ENCODE measurements around the gene FAT2.

DNA sequence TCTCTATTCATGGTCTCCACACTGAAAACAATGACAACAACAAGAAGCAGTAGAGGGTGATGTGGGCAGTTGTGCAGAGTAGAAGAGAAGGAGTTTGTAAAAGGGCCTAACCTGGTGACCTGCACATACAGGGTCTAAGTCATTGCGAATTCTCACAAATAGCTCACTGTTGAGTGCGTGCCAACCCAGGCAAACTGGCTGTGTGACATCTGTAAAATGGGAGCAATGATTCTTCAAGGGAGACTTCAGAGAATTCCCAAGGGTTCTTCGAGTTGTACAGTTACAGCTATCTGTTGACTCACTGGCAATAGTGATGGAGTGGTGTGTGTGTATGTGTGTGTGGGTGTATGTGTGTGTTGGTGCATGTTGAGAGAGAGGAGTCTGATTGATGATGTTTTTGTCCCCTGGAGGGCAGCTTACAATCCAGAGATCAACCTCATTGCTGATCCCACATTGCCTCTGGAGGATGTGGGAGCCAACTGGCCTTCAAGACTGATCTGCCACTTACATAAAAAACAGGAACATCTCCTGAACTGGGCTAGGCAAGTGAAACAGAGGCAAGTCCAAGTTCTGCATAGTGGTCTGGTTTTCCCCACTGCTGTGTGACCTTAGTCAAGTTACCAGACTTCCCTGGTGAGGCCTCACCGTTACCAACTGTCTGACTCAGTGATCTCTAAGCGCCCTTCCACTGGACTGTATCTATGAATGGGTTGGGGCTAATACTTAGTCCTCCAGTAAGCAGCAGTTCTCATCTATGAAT is 3.2 kb downstream of the FAT2 start:
- TF ChIP-seq, protein P1, sequence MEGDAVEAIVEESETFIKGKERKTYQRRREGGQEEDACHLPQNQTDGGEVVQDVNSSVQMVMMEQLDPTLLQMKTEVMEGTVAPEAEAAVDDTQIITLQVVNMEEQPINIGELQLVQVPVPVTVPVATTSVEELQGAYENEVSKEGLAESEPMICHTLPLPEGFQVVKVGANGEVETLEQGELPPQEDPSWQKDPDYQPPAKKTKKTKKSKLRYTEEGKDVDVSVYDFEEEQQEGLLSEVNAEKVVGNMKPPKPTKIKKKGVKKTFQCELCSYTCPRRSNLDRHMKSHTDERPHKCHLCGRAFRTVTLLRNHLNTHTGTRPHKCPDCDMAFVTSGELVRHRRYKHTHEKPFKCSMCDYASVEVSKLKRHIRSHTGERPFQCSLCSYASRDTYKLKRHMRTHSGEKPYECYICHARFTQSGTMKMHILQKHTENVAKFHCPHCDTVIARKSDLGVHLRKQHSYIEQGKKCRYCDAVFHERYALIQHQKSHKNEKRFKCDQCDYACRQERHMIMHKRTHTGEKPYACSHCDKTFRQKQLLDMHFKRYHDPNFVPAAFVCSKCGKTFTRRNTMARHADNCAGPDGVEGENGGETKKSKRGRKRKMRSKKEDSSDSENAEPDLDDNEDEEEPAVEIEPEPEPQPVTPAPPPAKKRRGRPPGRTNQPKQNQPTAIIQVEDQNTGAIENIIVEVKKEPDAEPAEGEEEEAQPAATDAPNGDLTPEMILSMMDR (IDR thresholded peaks at IDR 0.05 in 4 of 5, conservative IDR thresholded peaks at IDR 0.05 in 1 of 5) = no peak
- TF ChIP-seq POLR2A (IDR thresholded peaks at IDR 0.05) = no peak

Measured in gastrocnemius medialis (tissue), 4 donors.